ENCODE results near the gene SLC9C1.

Gene SLC9C1

GRCh38 chr3:112124907-112125607, 169.0 kb downstream of the SLC9C1 start:
- in situ Hi-C loops (cut with HindIII; ENCODE audit: low sequenced_read_pairs) = no loop called here
- no peak overlapping the region for H3K4me3 ChIP-seq (ENCODE audit: low read depth, low read length)
- TF ChIP-seq, protein P1, sequence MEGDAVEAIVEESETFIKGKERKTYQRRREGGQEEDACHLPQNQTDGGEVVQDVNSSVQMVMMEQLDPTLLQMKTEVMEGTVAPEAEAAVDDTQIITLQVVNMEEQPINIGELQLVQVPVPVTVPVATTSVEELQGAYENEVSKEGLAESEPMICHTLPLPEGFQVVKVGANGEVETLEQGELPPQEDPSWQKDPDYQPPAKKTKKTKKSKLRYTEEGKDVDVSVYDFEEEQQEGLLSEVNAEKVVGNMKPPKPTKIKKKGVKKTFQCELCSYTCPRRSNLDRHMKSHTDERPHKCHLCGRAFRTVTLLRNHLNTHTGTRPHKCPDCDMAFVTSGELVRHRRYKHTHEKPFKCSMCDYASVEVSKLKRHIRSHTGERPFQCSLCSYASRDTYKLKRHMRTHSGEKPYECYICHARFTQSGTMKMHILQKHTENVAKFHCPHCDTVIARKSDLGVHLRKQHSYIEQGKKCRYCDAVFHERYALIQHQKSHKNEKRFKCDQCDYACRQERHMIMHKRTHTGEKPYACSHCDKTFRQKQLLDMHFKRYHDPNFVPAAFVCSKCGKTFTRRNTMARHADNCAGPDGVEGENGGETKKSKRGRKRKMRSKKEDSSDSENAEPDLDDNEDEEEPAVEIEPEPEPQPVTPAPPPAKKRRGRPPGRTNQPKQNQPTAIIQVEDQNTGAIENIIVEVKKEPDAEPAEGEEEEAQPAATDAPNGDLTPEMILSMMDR (IDR thresholded peaks at IDR 0.05; ENCODE audit: low read depth, low read length) = no peak
- DNase-seq (ENCODE audit: low read depth, low spot score) = no peak

- in situ Hi-C loops (cut with HindIII; ENCODE audit: low sequenced_read_pairs) = no loop called here
- TF ChIP-seq, protein P1 (IDR thresholded peaks at IDR 0.05; ENCODE audit: low read depth, low read length) = no peak
- H3K4me3 ChIP-seq (ENCODE audit: low read depth, low read length) = no peak overlapping the region
- no peak for DNase-seq (ENCODE audit: low read depth, low spot score)
Measured at GRCh38 chr3:112123548-112123947, 170.5 kb downstream of the SLC9C1 start.

GRCh38 chr3:112122870-112123269, 171.1 kb downstream of the SLC9C1 start:
- no peak for DNase-seq (ENCODE audit: low read depth, low spot score)
- in situ Hi-C loops (cut with HindIII; ENCODE audit: low sequenced_read_pairs) = no loop called here
- TF ChIP-seq, protein P1 (IDR thresholded peaks at IDR 0.05; ENCODE audit: low read depth, low read length) = no peak
- H3K4me3 ChIP-seq (ENCODE audit: low read depth, low read length) = no peak overlapping the region

GRCh38 chr3:112121577-112122547, 172.2 kb downstream of the SLC9C1 start:
- no peak overlapping the region for H3K4me3 ChIP-seq (ENCODE audit: low read depth, low read length)
- in situ Hi-C loops (cut with HindIII; ENCODE audit: low sequenced_read_pairs) = no loop called here
- TF ChIP-seq, protein P1 (IDR thresholded peaks at IDR 0.05; ENCODE audit: low read depth, low read length) = no peak
- no peak for DNase-seq (ENCODE audit: low read depth, low spot score)

DNA sequence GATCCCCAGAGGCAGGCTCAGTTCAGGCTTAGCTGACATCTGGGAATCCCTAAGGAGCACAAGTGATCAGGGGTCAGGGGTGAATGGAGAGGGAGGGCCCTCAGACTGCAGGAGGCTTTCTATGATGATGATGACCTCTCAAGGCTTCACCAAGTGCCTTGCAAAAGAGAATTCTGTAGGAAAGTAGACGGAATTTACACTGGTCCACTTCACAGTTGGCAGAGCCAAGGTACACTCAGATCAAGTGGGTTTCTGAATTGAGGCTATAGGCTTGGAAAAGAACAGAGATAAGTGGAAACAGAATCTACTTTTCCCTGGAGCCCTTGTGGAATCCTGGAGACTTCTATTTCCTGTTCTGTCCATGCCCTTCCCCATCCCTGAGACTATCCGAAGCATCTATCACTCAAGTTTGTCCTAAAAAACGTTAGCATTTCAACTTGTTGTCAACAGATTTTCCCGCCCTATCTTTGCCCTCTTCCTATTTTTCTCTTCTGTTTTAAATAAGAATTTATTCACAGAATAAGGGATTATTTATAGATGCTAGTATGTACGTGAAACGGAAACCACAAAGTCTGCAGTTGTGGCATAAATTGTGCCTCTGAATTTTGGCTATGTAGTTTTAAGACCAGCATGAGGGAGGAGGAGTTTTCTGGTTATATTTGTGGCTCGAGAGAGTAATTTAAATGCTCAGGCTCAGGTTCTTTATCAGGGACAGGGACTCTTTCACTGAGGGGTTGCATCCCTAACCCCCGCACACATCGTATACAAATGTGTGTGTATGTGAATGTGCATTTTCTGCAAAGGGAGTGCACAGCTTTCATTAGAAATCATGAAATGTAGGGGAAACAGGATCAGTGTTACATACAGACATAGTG, 173.8 kb downstream of the SLC9C1 start:
- TF ChIP-seq, protein P1 (IDR thresholded peaks at IDR 0.05; ENCODE audit: low read depth, low read length) = no peak
- H3K4me3 ChIP-seq (ENCODE audit: low read depth, low read length) = no peak overlapping the region
- DNase-seq (ENCODE audit: low read depth, low spot score) = no peak
- in situ Hi-C loops (cut with HindIII; ENCODE audit: low sequenced_read_pairs) = no loop called here
